OCI-LY3 (cell line): ENCODE results near the gene BPIFB6.

Experiments
- CTCF ChIP-seq: fragments of 200-600, 300-600 bp; sonication (generic); IDR thresholded peaks from 2 replicates; pipeline ENCODE4 v1.5.1; 2014; ENCODE audit warnings: antibody characterized with exemption, low read length, low read depth
- EZH2phosphoT487 ChIP-seq: fragments of 200-600 bp; shearing (Covaris generic); IDR thresholded peaks from 2 replicates; pipeline ENCODE4 v1.6.1; 2018; ENCODE audit warnings: antibody characterized with exemption, mixed run types, low read depth

GRCh38 chr20:32990426-32990825 lies 41.0 kb upstream of the BPIFB6 start:
- TF ChIP-seq EZH2phosphoT487 (no peak), CTCF (no peak)
